ENCODE data around the gene HRH1. TPM values are rescaled to one million over a fixed set of nuclear protein-coding genes. Genes with fewer than 3 reads are reported as not detected.

The HRH1 gene
- total RNA-seq, 1 experiment from 2014 or later: 7.0 TPM

- ChIA-PET POLR2A (no interaction called here), CTCF (interaction anchor here (0.7 to 2.9 kb wide), 6 partner anchors 13 to 179 kb away, joined by 4 to 9 read pairs (median 5); no protein-coding TSS in a partner anchor), RAD21 (ENCODE audit: low non-redundant PET in 1 of 2, low total read pairs in 2 of 2, uncharacterized antibody in 2 of 2, unreplicated experiment in 2 of 2) (interaction anchor here in 1 of 2 experiments (1.6 to 1.7 kb wide), 2 partner anchors 50 to 60 kb away, joined by 5 read pairs; no protein-coding TSS in a partner anchor)
- H3K27ac ChIP-seq (ENCODE audit: low read depth, low read length): no peak overlapping the region
- no peak for TF ChIP-seq REST (IDR thresholded peaks at IDR 0.05; ENCODE audit: low read depth)
- TF ChIP-seq SIN3A (IDR thresholded peaks at IDR 0.05; ENCODE audit: low read depth): no peak
- no peak for TF ChIP-seq POLR2AphosphoS5 (IDR thresholded peaks at IDR 0.05; ENCODE audit: low read depth, low read length)
- no peak for TF ChIP-seq JUND (IDR thresholded peaks at IDR 0.05)
- TF ChIP-seq EZH2phosphoT487 (IDR thresholded peaks at IDR 0.05; ENCODE audit: borderline replicate concordance): no peak
- no peak for TF ChIP-seq ZBTB33 (IDR thresholded peaks at IDR 0.05; ENCODE audit: extremely low read depth, insufficient replicate concordance, low read length)
- no peak for TF ChIP-seq TCF7L2 (IDR thresholded peaks at IDR 0.05; ENCODE audit: borderline replicate concordance, extremely low read depth, insufficient read depth, insufficient read length)
- no peak for TF ChIP-seq CTCF (IDR thresholded peaks at IDR 0.05 in 2 of 3, conservative IDR thresholded peaks at IDR 0.05 in 1 of 3; ENCODE audit: borderline replicate concordance in 1 of 3, insufficient read depth in 1 of 3, low read depth in 2 of 3, low read length in 2 of 3)
- H3K4me3 ChIP-seq (replicated peaks in 1 of 2; ENCODE audit: low read depth in 1 of 2, low read length in 2 of 2): no peak overlapping the region
- DNase-seq (ENCODE audit: low read depth, low spot score) (no peak), ATAC-seq (no peak)
- no peaks in the 10 kb centered on the region for H3K79me2 ChIP-seq (ENCODE audit: insufficient read depth, low read length)
- BruUV-seq (replicated peaks): TSS peak; percentile 35
- H3K4me2 ChIP-seq (ENCODE audit: low read length): peak overlapping the region; percentile 98
- peaks cover 10 to 41% of the 10 kb centered on the region in 2 experiments; a peak in 3 of 4 replicates for H3K4me1 ChIP-seq (ENCODE audit: control insufficient read depth in 1 of 2, insufficient read depth in 2 of 2, low read length in 2 of 2)
- no peaks in the 10 kb centered on the region for H3K27me3 ChIP-seq (ENCODE audit: insufficient read depth, low read length)
- H3K9me2 ChIP-seq (ENCODE audit: insufficient read depth): no peaks in the 10 kb centered on the region
- no peak overlapping the region for H2AFZ ChIP-seq (ENCODE audit: low read depth, low read length, poor library complexity, severe bottlenecking)
- no peaks in the 10 kb centered on the region for H3K36me3 ChIP-seq (ENCODE audit: control insufficient read depth in 1 of 2, insufficient read depth in 2 of 2, low read length in 2 of 2)
- intact Hi-C loops (cut with micrococcal nuclease): loop anchor here (5.0 to 10.0 kb wide), 2 partner anchors 181 to 499 kb away; no protein-coding TSS in a partner anchor
- no peaks in the 10 kb centered on the region for H4K20me1 ChIP-seq (ENCODE audit: insufficient read depth)
- no peaks in the 10 kb centered on the region for H3K9me3 ChIP-seq (ENCODE audit: control insufficient read depth in 1 of 2, insufficient read depth in 1 of 2, low read depth in 1 of 2, low read length in 2 of 2)
- H3K9ac ChIP-seq (ENCODE audit: low read length): no peak overlapping the region
These were observed 1.7 kb downstream of the HRH1 start for GRCh38 chr3:11156026-11156410.

All from HCT116 (cell line).